Esophagus squamous epithelium (tissue), 5 donors: ENCODE results near the gene CD37. TPM values are rescaled to one million over a fixed set of nuclear protein-coding genes. Genes with fewer than 3 reads are reported as not detected.
"Not testable (repeated sequence)": the region's sequence is repeated elsewhere in the genome, so short reads cannot be mapped to it uniquely, and the experiment has no call there.

ENCODE experiments used
- DNase-seq: peaks from one replicate; lab custom pipeline; 2025; lab: John Stamatoyannopoulos, UW
- H3K27ac ChIP-seq, 4 donors: fragments of 200-600 bp; sonication (generic); one replicate each; pipeline ENCODE4 v1.5.1; 2016 to 2019; ENCODE audit warnings: mild to moderate bottlenecking in 1 of 4
- H3K27me3 ChIP-seq, 4 donors: fragments of 200-600 bp; sonication (generic); 1 replicate in 3 of 4; 2 replicates in 1 of 4; pipeline versions ENCODE4 v1.5.1 to v1.6.0; 2017 to 2021; ENCODE audit warnings: antibody characterized with exemption in 1 of 4
- H3K36me3 ChIP-seq, 3 donors: fragments of 200-600 bp; sonication (generic); one replicate each; pipeline ENCODE4 v1.5.1; 2016 to 2019
- H3K4me1 ChIP-seq, 3 donors: fragments of 200-600 bp; sonication (generic); one replicate each; pipeline ENCODE4 v1.5.1; 2017 to 2019
- H3K4me3 ChIP-seq, 4 donors: fragments of 200-600 bp; sonication (generic); 1 replicate in 3 of 4; 2 replicates in 1 of 4; pipeline ENCODE4 v1.5.1; 2016 to 2019; ENCODE audit warnings: mild to moderate bottlenecking in 2 of 4, moderate library complexity in 1 of 4
- H3K9me3 ChIP-seq, 3 donors: fragments of 200-600 bp; sonication (generic); one replicate each; pipeline ENCODE4 v1.5.1; 2016 to 2019
- CTCF ChIP-seq, 6 experiments: fragments of 450-650 bp in 4 of 6; fragments of 200-600 bp in 2 of 6; sonication (generic) in 2 of 6; IDR thresholded peaks; one replicate each; pipeline ENCODE4 v1.5.1; 2016 to 2019; ENCODE audit warnings: antibody characterized with exemption in 6 of 6, mild to moderate bottlenecking in 4 of 6, moderate library complexity in 4 of 6
- POLR2A ChIP-seq, 4 donors: fragments of 450-650 bp; IDR thresholded peaks; one replicate each; pipeline ENCODE4 v1.6.1; 2017; ENCODE audit warnings: antibody characterized with exemption in 4 of 4, mild to moderate bottlenecking in 4 of 4, moderate library complexity in 3 of 4
- WGBS, 2 donors: methylation state at CpG; one replicate each; pipeline ENCODE4 v1.1.5; 2018; 5-methylcytosine and 5-hydroxymethylcytosine counted together
- intact Hi-C: fragments of 100-400 bp; cut with DNase I; formaldehyde crosslinking; loops from one replicate; pipeline ENCODE4 v1.15.0; 2022
- total RNA-seq, 4 donors: library from RNA; depleted of rRNA; stranded (reverse); fragments of >200 nt; gene quantifications; one replicate each; pipeline ENCODE4 v1.1.0, GENCODE V29; 2016
- donor health status: DM: yes; HTN: yes; CAD: no.

CD37 gene
- total RNA-seq, 4 donors from 2014 or later = 3.1 to 21.4 (median 5.3) TPM

GRCh38 chr19:49371184-49371583 lies 36.0 kb downstream of the CD37 start:
- no peak for DNase-seq
- Histone ChIP-seq H3K27me3 (no peaks in the 10 kb centered on the region), H3K36me3 (no peaks in the 10 kb centered on the region), H3K9me3 (peaks cover 0 to 33% (median 17%) of the 10 kb centered on the region in 3 donors), H3K4me1 (no peaks in the 10 kb centered on the region), H3K4me3 (no peak overlapping the region), H3K27ac (no peak overlapping the region)
- WGBS, 2 donors = 53 to 87% methylated on average over 3 of the region's 3 CpGs
- intact Hi-C loops = no loop called here
- TF ChIP-seq POLR2A (IDR thresholded peaks at IDR 0.05) = no peak
- TF ChIP-seq CTCF (IDR thresholded peaks at IDR 0.05) = no peak

GRCh38 chr19:49373174-49373573 lies 38.0 kb downstream of the CD37 start:
- H3K4me3 ChIP-seq, H3K27me3 ChIP-seq, H3K4me1 ChIP-seq, H3K36me3 ChIP-seq, H3K27ac ChIP-seq, intact Hi-C loops, DNase-seq: not testable (repeated sequence)
- 78 to 83% methylated on average over 2 to 3 of the region's 3 CpGs for WGBS, 2 donors
- peaks cover 0 to 29% (median 17%) of the 10 kb centered on the region in 3 donors for H3K9me3 ChIP-seq

- Histone ChIP-seq H3K4me1 (no peaks in the 10 kb centered on the region), H3K27ac (no peak overlapping the region), H3K27me3 (no peaks in the 10 kb centered on the region), H3K36me3 (no peaks in the 10 kb centered on the region), H3K4me3 (no peak overlapping the region), H3K9me3 (peaks cover 0 to 13% (median 3%) of the 10 kb centered on the region in 3 donors)
- TF ChIP-seq POLR2A (IDR thresholded peaks at IDR 0.05) (no peak), CTCF (IDR thresholded peaks at IDR 0.05) (no peak)
- WGBS, 2 donors = 84 to 93% methylated on average over 4 to 7 of the region's 16 CpGs
- intact Hi-C loops = no loop called here
- no peak for DNase-seq
Measured at GRCh38 chr19:49374665-49375434, 39.6 kb downstream of the CD37 start.

- Histone ChIP-seq H3K27me3 (peaks cover 0 to 5% (median 0%) of the 10 kb centered on the region in 4 donors), H3K36me3 (no peaks in the 10 kb centered on the region), H3K4me3 (no peak overlapping the region), H3K27ac (no peak overlapping the region), H3K9me3 (peaks cover 0 to 18% (median 12%) of the 10 kb centered on the region in 3 donors), H3K4me1 (no peaks in the 10 kb centered on the region)
- DNase-seq = no peak
- 84 to 94% methylated on average over 3 of the region's 3 CpGs for WGBS, 2 donors
- TF ChIP-seq POLR2A (IDR thresholded peaks at IDR 0.05) = no peak
- no peak for TF ChIP-seq CTCF (IDR thresholded peaks at IDR 0.05)
- intact Hi-C loops = no loop called here
Measured at GRCh38 chr19:49378512-49378911, 43.3 kb downstream of the CD37 start.

- TF ChIP-seq CTCF (IDR thresholded peaks at IDR 0.05) (no peak), POLR2A (IDR thresholded peaks at IDR 0.05) (no peak)
- Histone ChIP-seq H3K27ac (no peak overlapping the region), H3K27me3 (peaks cover 0 to 5% (median 0%) of the 10 kb centered on the region in 4 donors), H3K4me3 (no peak overlapping the region), H3K4me1 (no peaks in the 10 kb centered on the region), H3K36me3 (no peaks in the 10 kb centered on the region), H3K9me3 (peaks cover 0 to 21% (median 12%) of the 10 kb centered on the region in 3 donors)
- DNase-seq = no peak
- intact Hi-C loops = no loop called here
- WGBS, 2 donors = 81 to 87% methylated on average over 3 of the region's 3 CpGs
Measured at GRCh38 chr19:49380391-49380790, 45.2 kb downstream of the CD37 start.
